ENCODE data around the gene OR2A7.
"Not testable (repeated sequence)": the region's sequence is repeated elsewhere in the genome, so short reads cannot be mapped to it uniquely, and the experiment has no call there.

The OR2A7 gene, protein sequence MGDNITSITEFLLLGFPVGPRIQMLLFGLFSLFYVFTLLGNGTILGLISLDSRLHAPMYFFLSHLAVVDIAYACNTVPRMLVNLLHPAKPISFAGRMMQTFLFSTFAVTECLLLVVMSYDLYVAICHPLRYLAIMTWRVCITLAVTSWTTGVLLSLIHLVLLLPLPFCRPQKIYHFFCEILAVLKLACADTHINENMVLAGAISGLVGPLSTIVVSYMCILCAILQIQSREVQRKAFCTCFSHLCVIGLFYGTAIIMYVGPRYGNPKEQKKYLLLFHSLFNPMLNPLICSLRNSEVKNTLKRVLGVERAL

DNA sequence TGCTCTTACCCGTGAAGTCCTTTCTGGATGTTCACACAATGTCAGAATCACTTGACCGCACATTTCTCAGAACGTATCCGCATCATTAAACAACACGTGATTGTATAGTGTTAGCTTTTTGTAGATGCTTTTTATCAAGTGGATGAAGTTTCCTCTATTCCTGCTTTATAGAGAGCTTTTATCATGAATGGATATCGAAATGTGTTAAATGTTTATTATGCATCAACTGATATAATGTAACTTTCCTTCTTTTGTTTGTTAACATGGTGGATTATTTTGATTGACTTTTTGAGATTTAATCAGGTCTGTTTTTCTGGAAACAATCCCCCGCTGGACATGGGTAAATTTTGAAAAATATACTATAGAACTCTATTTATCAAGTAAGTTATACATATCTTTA, at the start of gene OR2A7:
TSS of gene OR2A7 (minus strand) at position 101 of the 400 bp plus-strand sequence. CDS start 5,164 bp downstream, outside the sequence.
- DNase-seq: not testable (repeated sequence)

DNA sequence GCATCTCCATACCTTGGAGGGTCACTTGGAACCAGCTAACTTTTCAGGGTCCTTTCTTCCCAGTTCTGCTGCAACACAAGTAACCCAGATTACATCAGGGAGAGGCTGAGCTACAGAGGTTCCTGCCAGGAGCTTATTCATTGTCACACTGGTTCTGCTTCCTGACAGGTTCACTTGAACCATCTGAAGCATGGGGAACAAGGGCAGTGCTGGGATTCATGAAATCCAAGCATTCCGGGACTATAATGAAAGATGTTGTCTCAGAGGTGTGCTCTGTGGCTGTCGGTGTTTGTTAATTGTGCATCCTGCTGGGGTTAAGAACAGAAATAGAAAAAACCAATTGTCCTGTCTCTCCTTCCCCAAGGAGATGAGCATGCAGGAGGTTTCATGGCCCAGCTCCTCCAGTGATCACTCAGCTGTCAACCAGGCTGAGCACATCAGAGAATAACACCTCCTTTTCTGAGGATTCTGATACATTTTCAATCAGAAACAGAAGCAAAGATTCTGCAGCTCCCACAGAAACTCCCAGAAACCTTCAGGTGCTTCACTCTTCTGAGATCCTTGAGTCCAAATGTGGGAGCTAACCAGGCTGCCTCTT, 47.4 kb upstream of the OR2A7 start, which contains the start of gene OR2A1:
TSS of gene OR2A1 (plus strand) at position 548 of the 598 bp plus-strand sequence. CDS start 5,706 bp downstream, outside the sequence.
- DNase-seq: not testable (repeated sequence)

DNA sequence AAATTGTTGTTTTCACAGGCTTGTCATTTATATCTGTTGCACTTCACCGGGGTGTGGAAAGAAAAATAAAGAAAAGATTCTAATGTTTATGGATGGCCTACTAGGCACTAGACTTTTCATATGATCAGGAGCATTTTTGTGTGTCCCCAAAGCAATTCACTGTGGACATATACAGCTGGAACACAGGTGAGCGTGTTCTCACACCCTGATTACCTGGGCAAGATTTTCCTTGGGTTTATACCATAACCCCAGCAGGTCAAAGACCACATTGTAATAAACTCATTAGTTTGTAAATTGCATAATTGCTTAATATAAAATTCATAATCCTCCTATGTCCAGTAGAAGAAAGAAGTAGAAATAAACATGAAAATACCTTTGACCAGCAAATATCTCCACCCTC, 46.6 kb upstream of the OR2A7 start:
- DNase-seq: not testable (repeated sequence)

DNA sequence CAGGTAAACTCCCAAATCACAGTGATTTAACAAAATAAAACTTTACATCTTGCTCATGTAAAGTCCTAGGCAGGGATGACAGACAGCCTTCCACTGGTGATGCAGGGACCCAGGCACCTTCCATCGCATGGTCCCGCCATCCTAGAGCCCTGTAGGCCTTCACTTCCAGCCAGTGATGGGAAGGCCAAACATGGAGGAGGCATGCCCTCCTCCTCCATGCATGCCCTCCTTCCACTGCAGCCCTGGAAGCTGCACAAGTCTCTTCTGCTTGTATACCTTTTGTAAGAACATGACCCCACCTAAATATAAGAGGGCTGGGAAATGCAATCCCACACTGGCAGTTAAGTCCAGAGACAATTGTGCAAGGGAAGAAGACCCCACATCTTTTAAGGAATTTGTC, 45.1 kb upstream of the OR2A7 start:
- DNase-seq: not testable (repeated sequence)

DNA sequence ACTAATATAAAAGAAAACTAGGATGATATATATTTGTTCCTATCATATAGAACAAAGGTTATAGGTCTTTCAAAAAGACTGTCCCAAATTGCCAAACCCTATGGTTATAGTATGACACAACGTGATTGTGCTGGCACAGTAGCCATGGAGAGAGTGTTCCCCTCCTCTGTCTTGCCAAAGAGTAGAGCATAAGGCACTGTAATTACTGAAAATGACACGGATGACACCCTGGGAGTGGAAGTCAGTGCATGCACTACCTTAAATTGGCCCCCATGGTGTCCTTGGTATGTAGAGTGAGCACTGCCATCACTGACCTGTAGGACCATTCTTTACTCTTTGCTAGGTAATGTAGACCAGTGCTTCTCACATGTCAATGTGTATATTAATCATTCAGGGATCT, 40.6 kb upstream of the OR2A7 start:
- not testable (repeated sequence) for DNase-seq

DNA sequence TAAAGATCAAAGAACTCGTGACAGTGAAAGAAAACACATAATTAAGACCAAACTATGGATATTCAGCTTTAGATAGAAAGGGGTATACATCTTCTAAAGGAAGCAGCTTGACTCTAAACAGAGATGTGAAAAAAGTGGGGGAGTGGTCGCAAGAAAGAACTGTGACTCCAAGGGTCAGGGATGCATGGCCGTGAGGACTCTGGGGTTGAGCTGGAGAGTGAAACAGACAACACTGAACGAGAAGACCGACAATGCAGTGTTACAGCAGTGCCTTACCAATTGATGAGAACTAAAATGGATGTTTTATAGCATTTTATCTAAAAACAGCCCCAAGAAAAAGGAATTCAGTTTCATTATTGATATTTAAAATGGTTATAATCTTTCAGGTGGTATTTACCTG, 39.0 kb upstream of the OR2A7 start:
- not testable (repeated sequence) for DNase-seq

DNA sequence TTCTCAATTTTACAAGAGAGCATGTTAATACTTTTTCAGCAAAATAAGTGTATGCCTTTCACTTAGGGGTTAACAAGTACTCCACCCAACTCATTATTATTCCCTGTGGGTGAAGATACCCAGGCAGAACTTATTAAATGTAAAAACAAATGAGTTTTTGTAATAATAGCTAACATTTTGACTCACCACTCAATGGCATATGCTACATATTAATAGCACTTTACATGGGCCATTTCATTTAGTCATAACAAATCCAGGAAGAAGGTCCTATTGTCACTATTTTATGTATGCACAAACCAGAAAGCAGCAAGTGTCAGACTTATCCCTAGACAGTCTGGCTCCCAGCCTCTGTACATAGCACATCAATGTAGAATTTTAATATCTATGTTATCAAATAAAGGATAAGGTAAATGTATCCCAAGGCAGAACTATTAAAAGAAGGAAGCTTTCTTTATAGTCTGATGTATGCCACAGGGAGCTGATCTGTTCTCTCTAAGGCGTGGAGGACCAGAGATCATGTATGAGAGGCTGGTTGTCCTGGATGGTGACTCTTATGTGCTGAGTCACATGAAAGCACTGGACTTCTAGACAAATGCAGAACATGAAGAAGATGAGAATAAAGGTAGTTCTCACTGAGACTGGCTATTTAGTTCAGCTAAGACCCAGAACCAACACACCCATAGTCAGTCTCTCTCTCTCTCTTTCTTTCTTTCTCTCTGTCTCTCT, 38.1 kb upstream of the OR2A7 start:
- not testable (repeated sequence) for DNase-seq

DNA sequence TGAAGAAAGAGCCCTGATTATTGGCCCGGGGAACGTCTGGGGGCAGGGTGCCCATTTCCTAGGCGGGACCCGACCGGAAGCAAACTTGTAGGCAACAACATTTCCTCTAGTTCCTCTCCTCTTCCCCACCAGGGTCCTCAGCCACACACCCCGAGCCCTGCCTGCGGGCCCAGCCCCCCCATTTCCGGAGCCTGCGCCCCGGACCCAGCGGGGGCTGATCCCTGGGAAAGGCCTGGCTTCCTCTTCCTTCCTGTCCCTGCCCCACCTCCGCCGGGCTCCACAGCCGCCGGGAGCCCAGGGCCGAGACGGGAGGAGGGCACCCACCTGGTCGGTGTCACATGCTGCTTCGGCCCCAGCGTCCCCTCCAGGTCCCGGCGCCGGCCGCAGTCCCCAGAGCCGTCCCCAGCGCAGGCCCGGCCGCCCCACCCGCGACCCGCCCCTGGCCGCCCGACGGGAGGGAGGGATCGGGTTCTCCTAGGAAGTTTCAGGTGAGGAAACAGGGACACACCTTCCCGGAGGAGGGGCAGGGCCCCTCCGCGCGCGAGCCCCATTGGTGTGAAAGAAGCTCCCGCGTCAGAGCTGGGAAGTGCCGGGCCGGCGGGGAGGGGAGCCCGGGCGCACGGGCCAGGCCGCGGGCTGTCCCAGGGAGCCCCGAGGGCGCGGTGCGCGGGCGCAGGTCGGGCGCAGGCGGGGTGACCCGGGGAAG, 29.4 kb upstream of the OR2A7 start:
- not testable (repeated sequence) for DNase-seq

DNA sequence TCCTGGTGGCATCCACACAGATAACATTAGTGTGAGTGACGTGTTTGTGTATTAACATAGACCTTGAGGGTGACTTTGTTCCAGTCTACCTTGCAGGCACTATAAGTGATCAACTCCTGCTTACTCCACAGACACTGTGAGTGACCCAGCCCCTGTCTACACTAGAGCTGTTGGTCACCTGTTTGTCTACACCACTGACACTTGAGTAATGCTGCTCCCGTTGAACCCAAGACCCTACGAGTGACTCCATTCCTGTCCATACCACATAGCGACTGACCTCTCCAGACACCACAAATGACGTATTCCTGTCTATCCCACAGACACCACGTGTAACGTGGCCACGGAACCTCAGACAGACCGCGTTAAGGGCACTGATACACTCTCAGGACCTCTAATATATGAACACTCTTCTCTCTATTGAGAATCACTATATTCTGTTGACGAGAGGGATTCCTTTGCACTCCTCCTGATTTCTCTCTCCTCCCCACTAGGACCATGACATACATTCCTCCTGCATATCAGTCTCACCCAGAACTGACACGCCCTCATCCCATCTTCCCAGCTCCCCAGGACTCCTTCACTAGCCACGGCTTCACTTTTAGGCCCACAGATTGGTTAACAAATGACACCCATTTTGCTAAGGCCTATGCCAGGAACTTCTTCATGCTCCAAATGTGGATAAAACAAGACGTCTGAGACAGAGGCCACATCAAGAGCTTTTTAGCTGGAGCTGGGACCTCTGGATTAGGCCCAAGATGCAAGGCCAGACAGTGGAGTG, 28.0 kb upstream of the OR2A7 start:
- not testable (repeated sequence) for DNase-seq

DNA sequence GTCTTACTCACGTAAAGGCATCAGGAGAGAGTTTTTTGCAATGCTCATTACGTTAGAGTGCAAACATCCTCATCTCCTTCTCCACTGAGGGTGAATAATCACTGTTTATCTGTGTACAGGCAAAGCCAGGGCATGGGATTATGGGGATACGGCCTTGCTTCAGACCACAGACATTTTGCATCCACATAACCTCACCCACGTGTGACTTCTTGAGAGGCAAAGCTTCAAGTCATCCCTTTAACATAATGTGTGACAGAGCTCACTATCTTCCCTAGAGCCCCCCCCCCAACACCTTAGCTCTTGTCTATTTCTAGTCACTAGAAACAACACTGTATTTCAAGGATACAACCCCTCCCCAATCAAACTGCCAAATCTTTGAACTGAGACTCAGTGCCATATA, 27.0 kb upstream of the OR2A7 start:
- not testable (repeated sequence) for DNase-seq

DNA sequence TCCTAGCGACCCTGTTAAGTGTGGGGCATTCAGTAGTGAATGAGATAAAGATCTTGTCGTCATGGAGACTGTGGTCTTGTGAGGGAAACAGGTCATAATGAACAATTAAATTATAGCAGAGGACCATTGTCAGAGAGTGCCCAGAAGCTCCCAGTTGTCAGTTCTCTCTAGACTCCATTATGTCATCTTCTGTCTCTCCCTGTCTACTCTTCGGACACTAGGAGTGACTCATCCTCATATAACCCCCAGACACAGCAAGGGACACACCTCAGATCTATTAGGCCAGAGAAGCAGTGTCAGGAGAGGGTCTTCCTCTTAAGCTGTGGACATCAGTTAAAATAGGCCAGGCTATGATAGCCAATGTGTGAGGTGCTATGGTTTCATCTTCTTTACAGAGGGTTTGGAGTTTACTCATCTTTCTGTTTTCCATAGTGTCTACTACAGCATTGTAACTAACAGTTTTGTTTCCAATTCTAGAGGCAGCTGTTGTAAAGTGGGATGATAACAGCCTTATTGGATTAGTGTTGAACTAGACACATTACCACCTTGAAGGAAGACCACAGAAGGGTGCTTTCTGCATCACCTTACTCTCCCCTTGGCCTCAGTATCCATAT, 22.7 kb upstream of the OR2A7 start:
- DNase-seq: not testable (repeated sequence)

DNA sequence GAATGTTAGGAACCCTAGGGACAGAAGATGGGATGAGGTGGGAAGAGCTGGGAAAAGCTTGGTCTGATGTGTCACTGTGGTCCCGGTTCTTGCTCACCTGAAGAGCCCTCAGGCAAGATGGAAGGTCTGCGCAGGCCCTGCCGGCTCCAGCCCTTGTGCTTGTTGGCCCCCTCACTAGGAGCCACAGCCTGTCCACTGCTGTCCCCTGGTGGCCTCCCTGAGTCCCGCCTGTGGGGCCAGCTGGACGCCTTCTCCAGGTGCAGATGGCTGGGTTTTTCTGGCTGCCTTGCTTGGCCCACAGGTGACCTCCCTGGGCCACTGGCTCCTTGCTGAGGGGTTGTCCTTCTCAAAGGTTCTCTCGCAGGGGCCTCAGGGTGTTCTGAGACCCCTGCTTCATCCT, 19.1 kb upstream of the OR2A7 start:
- DNase-seq: not testable (repeated sequence)

DNA sequence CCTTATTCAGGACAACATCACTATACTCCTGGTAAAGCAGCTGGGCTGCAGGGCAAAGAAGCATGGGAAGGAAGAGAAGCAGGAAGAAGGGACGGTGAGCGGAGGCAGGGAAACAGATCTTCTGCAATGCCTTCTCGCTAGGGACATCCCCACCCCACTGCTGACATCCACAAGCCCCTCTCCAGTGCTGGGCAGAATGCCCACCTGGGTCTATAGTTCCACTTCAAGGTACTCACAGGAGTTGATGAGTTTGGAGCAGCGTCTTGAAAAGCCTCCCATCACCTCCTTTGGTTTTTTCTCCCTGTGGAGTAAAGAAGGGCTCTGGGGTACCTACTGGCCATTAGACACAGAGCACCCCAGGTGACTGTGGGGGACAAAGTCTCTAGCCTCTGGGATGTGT, 17.9 kb upstream of the OR2A7 start:
- not testable (repeated sequence) for DNase-seq

DNA sequence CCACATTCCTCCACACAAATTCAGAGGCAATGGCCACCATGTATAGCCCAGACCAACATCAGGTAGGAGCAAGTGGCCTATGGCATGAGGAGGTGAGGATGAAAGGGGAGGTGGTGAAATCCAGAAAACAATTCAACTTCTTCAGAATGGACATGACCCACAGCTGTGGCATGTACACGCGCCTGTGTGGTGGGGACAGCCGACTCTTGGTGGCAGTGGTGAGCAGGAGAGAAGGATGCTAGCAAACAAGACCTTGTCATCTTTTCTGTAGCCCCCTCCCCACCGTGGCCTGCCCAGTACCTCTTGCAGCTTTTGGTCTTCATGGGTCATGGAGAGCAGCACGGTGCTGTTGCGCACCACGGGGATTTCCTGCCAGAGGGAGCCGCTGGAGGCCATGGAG, 17.4 kb upstream of the OR2A7 start:
- not testable (repeated sequence) for DNase-seq

DNA sequence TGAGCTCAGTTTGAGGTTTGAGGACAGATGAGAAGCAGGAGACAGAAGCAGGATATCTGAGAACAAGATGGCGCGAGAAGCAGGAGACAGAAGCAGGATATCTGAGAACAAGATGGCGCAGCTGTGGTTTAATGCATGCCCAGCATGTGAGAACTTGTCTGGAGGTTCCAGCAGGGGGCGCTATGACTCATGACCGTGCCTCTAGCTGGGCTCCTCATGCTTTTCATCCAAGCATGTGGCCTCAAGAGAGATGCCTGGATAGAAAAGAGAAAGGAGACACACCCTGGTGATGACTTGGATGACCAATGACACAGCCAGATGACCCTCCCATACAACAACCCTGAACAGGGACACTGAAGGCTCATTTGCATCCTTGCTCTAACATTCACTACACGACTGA, 15.4 kb upstream of the OR2A7 start:
- not testable (repeated sequence) for DNase-seq

DNA sequence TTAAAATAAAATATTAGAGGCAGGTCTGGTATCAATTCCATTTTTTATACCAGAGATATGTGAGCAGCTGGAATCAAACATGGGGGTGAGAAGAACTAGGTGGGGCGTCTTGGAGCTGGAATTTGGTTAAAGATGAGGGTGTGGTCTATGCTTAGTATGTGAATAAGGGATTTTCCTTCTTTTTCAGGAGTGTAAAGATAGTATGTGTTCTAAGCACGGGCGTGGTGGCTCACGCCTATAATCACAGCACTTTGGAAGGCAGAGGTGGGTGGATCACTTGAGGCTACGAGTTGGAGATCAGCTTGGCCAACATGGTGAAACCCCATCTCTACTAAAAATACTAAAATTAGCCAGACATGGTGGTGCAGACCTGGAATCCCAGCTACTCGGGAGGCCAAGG, 10.7 kb upstream of the OR2A7 start:
- DNase-seq: not testable (repeated sequence)

DNA sequence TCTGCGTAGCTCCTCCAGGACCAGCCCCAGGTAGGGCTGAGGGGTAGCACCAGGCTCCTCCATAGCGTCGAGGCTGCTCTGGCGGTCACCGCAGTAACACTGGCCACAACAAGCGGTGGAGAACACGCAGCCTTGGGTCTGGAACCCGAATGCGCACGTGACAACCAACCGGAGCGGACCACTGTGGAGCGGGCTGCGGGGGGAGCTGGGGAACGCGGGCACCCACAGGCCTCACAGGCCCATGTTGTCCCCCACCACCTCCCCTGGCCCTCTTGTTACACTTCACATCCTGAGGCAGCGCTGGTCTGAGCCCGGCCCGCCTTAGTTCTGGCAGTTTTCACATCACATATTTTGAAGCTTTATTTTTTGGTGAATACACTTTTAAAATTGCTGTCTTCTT, 4.6 kb upstream of the OR2A7 start, which contains the start of gene CTAGE8:
TSS of gene CTAGE8 (minus strand) at position 101 of the 400 bp plus-strand sequence. CDS start at position 63, 38 bp downstream.
- DNase-seq: not testable (repeated sequence)

DNA sequence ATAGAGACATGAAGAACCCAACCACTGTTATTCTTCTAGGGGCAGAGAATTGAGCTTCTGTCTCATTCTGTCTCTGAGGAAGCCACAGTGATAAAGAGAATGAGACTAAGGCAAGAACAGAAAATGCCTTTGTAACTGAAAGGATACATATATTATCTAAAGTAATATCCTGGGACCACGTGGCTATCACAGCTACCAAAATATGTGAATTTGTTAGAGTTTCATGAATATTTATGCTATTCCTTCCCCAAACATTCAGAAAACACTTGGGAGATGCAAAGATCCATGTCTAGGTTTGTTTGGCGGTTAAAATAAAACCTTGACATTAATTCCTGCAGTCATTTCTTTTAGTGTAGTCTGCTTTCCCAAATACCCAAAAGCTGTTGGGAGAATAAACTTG, 2.5 kb downstream of the OR2A7 start:
- not testable (repeated sequence) for DNase-seq

DNA sequence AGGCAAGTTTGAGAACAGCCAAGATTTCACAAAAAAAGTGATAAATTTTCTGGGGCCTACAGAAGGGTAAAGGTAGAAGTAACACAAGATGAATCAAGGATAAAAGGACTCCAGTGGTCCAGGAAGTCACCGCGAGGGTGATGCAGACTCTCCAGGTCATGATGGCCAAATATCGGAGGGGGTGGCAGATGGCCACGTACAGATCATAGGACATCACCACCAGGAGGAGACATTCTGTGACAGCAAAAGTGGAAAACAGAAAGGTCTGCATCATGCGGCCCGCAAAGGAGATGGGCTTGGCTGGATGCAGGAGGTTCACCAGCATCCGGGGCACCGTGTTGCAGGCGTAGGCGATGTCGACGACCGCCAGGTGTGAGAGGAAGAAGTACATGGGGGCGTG, 5.5 kb downstream of the OR2A7 start:
- not testable (repeated sequence) for DNase-seq

DNA sequence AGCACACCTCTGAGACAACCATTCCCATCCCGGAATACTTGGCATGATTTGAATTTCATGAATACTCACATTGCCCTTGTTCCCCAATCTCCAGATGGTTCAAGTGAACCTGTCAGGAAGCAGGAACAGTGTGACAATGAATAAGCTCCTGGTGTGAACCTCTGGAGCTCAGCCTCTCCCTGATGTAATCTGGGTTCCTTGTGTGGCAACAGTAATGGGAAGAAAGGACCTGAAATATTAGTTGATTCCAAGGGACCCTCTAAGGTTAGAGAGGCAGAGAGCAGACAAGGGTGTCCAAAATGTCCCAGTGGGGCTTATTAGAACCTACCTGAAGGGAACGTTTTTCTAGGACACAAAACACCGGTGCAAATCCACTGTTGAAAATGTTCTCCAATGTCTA, 8.5 kb downstream of the OR2A7 start:
- DNase-seq: no peak

DNA sequence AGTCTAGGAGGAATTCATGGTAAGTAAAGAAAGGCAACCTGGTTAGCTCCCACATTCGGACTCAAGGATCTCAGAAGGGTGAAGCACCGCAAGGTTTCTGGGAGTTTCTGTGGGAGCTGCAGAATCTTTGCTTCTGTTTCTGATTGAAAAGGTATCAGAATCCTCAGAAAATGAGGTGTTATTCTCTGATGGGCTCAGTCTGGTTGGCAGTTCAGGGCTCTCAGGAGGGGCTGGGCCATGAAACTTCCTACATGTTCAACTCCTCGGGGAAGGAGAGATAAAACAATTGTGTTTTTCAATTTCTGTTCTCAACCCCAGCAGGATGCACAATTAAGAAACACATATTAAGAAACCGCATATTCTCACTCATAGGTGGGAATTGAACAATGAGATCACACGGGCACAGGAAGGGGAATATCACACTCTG, 9.1 kb downstream of the OR2A7 start:
- DNase-seq: no peak

DNA sequence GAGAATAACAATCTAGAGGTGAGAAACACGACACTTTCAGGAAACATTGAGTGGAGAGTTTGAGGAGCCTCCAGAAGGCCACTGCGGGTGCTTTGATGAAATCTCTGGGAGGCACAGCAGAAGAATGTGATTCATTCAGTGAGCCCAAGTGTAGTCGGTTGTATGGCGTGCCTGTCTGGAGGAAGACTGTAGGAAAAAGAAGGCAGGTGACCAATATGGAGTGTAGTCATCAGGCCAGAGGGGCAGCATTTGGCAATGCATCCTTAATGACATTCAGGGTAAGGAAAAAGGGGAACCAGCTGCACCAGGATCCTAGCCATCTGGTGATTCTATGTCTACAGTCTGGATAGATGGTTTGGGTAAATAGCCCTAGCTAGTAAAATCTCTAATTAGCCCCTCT, 12.3 kb downstream of the OR2A7 start:
- DNase-seq: not testable (repeated sequence)

Data from NCI-H2029 treated with DMSO at 0.1 percent for 48 hours (cell line).